HG02885 (cell line): ENCODE results near the gene KCNQ1OT1.

Experiments used
- ATAC-seq: cut with Tn5 transposase; IDR thresholded peaks from one replicate; pipeline ENCODE4 v1.9.1; 2021; ENCODE audit warnings: mild to moderate bottlenecking; ENCODE audit not compliant: unreplicated experiment, poor library complexity

Gene KCNQ1OT1

GRCh38 chr11:2587132-2587930 is 112.5 kb downstream of the KCNQ1OT1 start:
- no peak for ATAC-seq

- ATAC-seq, result no peak
Observed at GRCh38 chr11:2586793-2587131, 113.0 kb downstream of the KCNQ1OT1 start.

- ATAC-seq, result no peak
Observed at GRCh38 chr11:2586087-2586792, 113.6 kb downstream of the KCNQ1OT1 start.

- no peak for ATAC-seq
Observed at GRCh38 chr11:2585566-2586086, 114.2 kb downstream of the KCNQ1OT1 start.

- ATAC-seq, result no peak
Observed at GRCh38 chr11:2584812-2585565, 114.8 kb downstream of the KCNQ1OT1 start.

- ATAC-seq, result no peak
Observed at GRCh38 chr11:2584434-2584811, 115.4 kb downstream of the KCNQ1OT1 start.

- no peak for ATAC-seq
Observed at GRCh38 chr11:2583605-2583958, 116.2 kb downstream of the KCNQ1OT1 start.

- ATAC-seq, result no peak
Observed at GRCh38 chr11:2582946-2583604, 116.7 kb downstream of the KCNQ1OT1 start.

GRCh38 chr11:2582351-2582945 is 117.3 kb downstream of the KCNQ1OT1 start:
- no peak for ATAC-seq

GRCh38 chr11:2581931-2582350 is 117.9 kb downstream of the KCNQ1OT1 start:
- no peak for ATAC-seq

- no peak for ATAC-seq
Observed at GRCh38 chr11:2581151-2581930, 118.5 kb downstream of the KCNQ1OT1 start.

- ATAC-seq, result no peak
Observed at GRCh38 chr11:2580571-2581001, 119.2 kb downstream of the KCNQ1OT1 start.

- no peak for ATAC-seq
Observed at GRCh38 chr11:2580061-2580421, 119.8 kb downstream of the KCNQ1OT1 start.

- ATAC-seq, result no peak
Observed at GRCh38 chr11:2579315-2580060, 120.3 kb downstream of the KCNQ1OT1 start.

GRCh38 chr11:2578929-2579270 is 120.9 kb downstream of the KCNQ1OT1 start:
- no peak for ATAC-seq

GRCh38 chr11:2577991-2578928 is 121.5 kb downstream of the KCNQ1OT1 start:
- no peak for ATAC-seq

- no peak for ATAC-seq
Observed at GRCh38 chr11:2577031-2577990, 122.5 kb downstream of the KCNQ1OT1 start.
